ENCODE measurements around the gene PPP4R2.

PPP4R2 gene

GRCh38 chr3:72995337-72995736 lies 1.3 kb upstream of the PPP4R2 start:
- peaks cover 14% of the 10 kb centered on the region; the same call in 1 of the 2 replicates for H4K20me1 ChIP-seq (ENCODE audit: insufficient read depth, low read length)
- H3K4me2 ChIP-seq (ENCODE audit: low read length), result no peak overlapping the region
- H3K9me3 ChIP-seq (ENCODE audit: low read length), result no peaks in the 10 kb centered on the region
- peaks cover 32% of the 10 kb centered on the region for H3K79me2 ChIP-seq (ENCODE audit: insufficient read depth, low read length)
- TF ChIP-seq EZH2 (IDR thresholded peaks at IDR 0.05; ENCODE audit: borderline replicate concordance, low read length), result no peak
- TF ChIP-seq, protein P1, sequence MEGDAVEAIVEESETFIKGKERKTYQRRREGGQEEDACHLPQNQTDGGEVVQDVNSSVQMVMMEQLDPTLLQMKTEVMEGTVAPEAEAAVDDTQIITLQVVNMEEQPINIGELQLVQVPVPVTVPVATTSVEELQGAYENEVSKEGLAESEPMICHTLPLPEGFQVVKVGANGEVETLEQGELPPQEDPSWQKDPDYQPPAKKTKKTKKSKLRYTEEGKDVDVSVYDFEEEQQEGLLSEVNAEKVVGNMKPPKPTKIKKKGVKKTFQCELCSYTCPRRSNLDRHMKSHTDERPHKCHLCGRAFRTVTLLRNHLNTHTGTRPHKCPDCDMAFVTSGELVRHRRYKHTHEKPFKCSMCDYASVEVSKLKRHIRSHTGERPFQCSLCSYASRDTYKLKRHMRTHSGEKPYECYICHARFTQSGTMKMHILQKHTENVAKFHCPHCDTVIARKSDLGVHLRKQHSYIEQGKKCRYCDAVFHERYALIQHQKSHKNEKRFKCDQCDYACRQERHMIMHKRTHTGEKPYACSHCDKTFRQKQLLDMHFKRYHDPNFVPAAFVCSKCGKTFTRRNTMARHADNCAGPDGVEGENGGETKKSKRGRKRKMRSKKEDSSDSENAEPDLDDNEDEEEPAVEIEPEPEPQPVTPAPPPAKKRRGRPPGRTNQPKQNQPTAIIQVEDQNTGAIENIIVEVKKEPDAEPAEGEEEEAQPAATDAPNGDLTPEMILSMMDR (IDR thresholded peaks at IDR 0.05; ENCODE audit: low read length), result no peak
- no peak overlapping the region for H3K9ac ChIP-seq (ENCODE audit: low read length)
- H3K9me2 ChIP-seq (ENCODE audit: low read depth, low read length), result no peaks in the 10 kb centered on the region
- H3K36me3 ChIP-seq (ENCODE audit: insufficient read depth, low read length), result peaks cover 25% of the 10 kb centered on the region
- H2AFZ ChIP-seq (ENCODE audit: low read length), result no peak overlapping the region
- H3K27me3 ChIP-seq (ENCODE audit: insufficient read depth, low read length), result no peaks in the 10 kb centered on the region
- H3K4me1 ChIP-seq (ENCODE audit: insufficient read depth, low read length, severe bottlenecking), result peaks cover 31% of the 10 kb centered on the region
- H3K4me3 ChIP-seq (ENCODE audit: low read depth, low read length, poor library complexity, severe bottlenecking), result no peak overlapping the region
- H3F3A ChIP-seq (ENCODE audit: insufficient read depth, low read length), result 0 out of 2 replicates have a peak, but pooled peaks cover 3% of the 10 kb centered on the region
- no peak overlapping the region for H3K27ac ChIP-seq (ENCODE audit: low read depth, low read length, poor library complexity, severe bottlenecking)

DNA sequence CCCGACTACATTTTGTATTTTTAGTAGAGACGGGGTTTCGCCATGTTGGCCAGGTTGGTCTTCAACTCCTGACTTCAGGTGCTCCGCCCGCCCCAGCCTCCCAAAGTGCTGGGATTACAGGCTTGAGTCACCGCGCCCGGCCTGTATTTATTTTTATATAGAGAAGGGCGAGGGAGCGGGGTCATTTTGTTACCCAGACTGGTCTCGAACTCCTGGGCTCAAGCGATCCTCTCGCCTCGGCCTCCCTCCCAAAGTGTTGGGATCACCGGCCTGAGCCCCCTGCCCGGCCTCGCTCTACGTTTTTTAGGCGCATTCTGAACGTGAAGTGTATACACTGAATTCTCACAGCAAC lies 514 bp upstream of the PPP4R2 start:
- Histone ChIP-seq H3K27me3 (ENCODE audit: insufficient read depth, low read length) (no peaks in the 10 kb centered on the region), H3K9me2 (ENCODE audit: low read depth, low read length) (no peaks in the 10 kb centered on the region), H3K27ac (ENCODE audit: low read depth, low read length, poor library complexity, severe bottlenecking) (no peak overlapping the region), H3K79me2 (ENCODE audit: insufficient read depth, low read length) (peaks cover 39% of the 10 kb centered on the region), H3K4me3 (ENCODE audit: low read depth, low read length, poor library complexity, severe bottlenecking) (peak overlapping the region; percentile 84), H3K9ac (ENCODE audit: low read length) (peak overlapping the region; percentile 68), H4K20me1 (ENCODE audit: insufficient read depth, low read length) (peaks cover 14% of the 10 kb centered on the region; the same call in 1 of the 2 replicates), H3K36me3 (ENCODE audit: insufficient read depth, low read length) (peaks cover 32% of the 10 kb centered on the region), H3K4me1 (ENCODE audit: insufficient read depth, low read length, severe bottlenecking) (peaks cover 36% of the 10 kb centered on the region), H2AFZ (ENCODE audit: low read length) (peak overlapping the region; percentile 48; the same call in 1 of the 2 replicates), H3F3A (ENCODE audit: insufficient read depth, low read length) (0 out of 2 replicates have a peak, but pooled peaks cover 3% of the 10 kb centered on the region), H3K9me3 (ENCODE audit: low read length) (no peaks in the 10 kb centered on the region), H3K4me2 (ENCODE audit: low read length) (peak overlapping the region; percentile 73)
- TF ChIP-seq EZH2 (IDR thresholded peaks at IDR 0.05; ENCODE audit: borderline replicate concordance, low read length), result no peak
- TF ChIP-seq, protein P1 (IDR thresholded peaks at IDR 0.05; ENCODE audit: low read length), result no peak

DNA sequence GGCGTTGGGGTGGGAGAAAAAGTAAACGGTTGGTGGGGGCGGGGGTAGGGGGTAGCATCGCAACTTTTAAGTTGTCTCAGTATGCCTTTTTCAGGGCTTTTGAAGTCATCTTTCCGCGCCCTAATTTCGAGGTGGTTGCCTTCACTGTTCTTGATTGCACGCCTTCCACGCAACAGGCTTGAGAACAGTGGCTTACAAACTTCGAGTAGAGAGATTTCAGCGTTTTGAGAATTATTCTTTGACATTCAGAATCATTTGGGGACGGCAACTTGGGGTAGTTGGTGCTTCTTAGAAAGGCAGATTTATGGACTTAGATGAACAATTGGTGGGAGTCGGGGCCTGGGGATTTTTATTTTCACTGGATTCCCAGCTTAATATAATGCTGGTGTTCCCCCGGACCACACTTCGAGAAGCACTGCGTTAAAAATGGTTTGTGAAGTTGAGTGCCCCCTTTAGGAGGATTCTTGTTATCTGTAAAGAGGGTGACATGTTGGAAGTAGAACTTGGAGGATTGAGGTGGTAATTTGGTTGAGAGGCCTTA lies 880 bp downstream of the PPP4R2 start:
- Histone ChIP-seq H3K27me3 (ENCODE audit: insufficient read depth, low read length) (no peaks in the 10 kb centered on the region), H2AFZ (ENCODE audit: low read length) (no peak overlapping the region), H3K79me2 (ENCODE audit: insufficient read depth, low read length) (peaks cover 53% of the 10 kb centered on the region), H4K20me1 (ENCODE audit: insufficient read depth, low read length) (peaks cover 14% of the 10 kb centered on the region; the same call in 1 of the 2 replicates), H3K4me2 (ENCODE audit: low read length) (peak overlapping the region; percentile 99), H3K4me3 (ENCODE audit: low read depth, low read length, poor library complexity, severe bottlenecking) (peak overlapping the region; percentile 84), H3F3A (ENCODE audit: insufficient read depth, low read length) (0 out of 2 replicates have a peak, but pooled peaks cover 3% of the 10 kb centered on the region), H3K27ac (ENCODE audit: low read depth, low read length, poor library complexity, severe bottlenecking) (peak overlapping the region; percentile 75), H3K9ac (ENCODE audit: low read length) (peak overlapping the region; percentile 81), H3K9me3 (ENCODE audit: low read length) (no peaks in the 10 kb centered on the region), H3K9me2 (ENCODE audit: low read depth, low read length) (no peaks in the 10 kb centered on the region), H3K36me3 (ENCODE audit: insufficient read depth, low read length) (peaks cover 45% of the 10 kb centered on the region), H3K4me1 (ENCODE audit: insufficient read depth, low read length, severe bottlenecking) (peaks cover 36% of the 10 kb centered on the region)
- no peak for TF ChIP-seq EZH2 (IDR thresholded peaks at IDR 0.05; ENCODE audit: borderline replicate concordance, low read length)
- TF ChIP-seq, protein P1 (IDR thresholded peaks at IDR 0.05; ENCODE audit: low read length), result peak; percentile 65
